Coronary artery (tissue), 2 donors: Measurements from ENCODE around the gene PNLIPRP3.

ENCODE experiments used
- DNase-seq: peaks from one replicate; pipeline ENCODE4 v3.0.0-alpha.2; 2017; ENCODE audit warnings: low spot score
- H3K27ac ChIP-seq, 2 donors: fragments of 200-600 bp; sonication (generic); one replicate each; pipeline ENCODE4 v1.5.1; 2016 to 2019
- H3K4me3 ChIP-seq: fragments of 200-600 bp; sonication (generic); 2 replicates; pipeline ENCODE4 v1.5.1; 2016; ENCODE audit warnings: mild to moderate bottlenecking, moderate library complexity
- TF ChIP-seq, protein P1 (sequence below): fragments of 200-600 bp; sonication (generic); IDR thresholded peaks from one replicate; pipeline ENCODE4 v1.5.1; 2019; ENCODE audit warnings: antibody characterized with exemption

PNLIPRP3 gene

GRCh38 chr10:116504786-116505185 lies 77.1 kb downstream of the PNLIPRP3 start:
- Histone ChIP-seq H3K27ac (no peak overlapping the region), H3K4me3 (no peak overlapping the region)
- DNase-seq, result no peak
- TF ChIP-seq, protein P1, sequence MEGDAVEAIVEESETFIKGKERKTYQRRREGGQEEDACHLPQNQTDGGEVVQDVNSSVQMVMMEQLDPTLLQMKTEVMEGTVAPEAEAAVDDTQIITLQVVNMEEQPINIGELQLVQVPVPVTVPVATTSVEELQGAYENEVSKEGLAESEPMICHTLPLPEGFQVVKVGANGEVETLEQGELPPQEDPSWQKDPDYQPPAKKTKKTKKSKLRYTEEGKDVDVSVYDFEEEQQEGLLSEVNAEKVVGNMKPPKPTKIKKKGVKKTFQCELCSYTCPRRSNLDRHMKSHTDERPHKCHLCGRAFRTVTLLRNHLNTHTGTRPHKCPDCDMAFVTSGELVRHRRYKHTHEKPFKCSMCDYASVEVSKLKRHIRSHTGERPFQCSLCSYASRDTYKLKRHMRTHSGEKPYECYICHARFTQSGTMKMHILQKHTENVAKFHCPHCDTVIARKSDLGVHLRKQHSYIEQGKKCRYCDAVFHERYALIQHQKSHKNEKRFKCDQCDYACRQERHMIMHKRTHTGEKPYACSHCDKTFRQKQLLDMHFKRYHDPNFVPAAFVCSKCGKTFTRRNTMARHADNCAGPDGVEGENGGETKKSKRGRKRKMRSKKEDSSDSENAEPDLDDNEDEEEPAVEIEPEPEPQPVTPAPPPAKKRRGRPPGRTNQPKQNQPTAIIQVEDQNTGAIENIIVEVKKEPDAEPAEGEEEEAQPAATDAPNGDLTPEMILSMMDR, result no peak

GRCh38 chr10:116510565-116510964 lies 82.9 kb downstream of the PNLIPRP3 start:
- Histone ChIP-seq H3K4me3 (no peak overlapping the region), H3K27ac (no peak overlapping the region)
- TF ChIP-seq, protein P1, result no peak
- DNase-seq, result no peak

DNA sequence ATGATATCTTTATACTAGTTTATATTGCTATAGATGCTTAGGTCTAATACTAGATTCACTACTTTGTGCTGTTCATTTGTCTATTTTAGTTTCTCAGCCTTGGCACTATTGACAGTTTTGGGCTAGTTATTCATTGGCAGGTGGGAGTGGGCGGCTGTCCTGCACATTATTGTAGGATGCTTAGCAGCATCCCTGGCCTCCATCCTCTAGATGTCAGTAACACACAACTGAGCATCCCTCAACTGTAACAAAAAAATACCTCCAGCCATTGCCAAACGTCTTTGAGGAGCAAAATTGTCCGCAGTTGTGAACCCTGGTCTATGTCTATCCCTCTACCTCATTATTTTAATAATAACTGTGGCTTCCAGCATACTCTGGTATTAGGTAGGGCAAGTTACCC lies 83.7 kb downstream of the PNLIPRP3 start:
- DNase-seq, result no peak
- Histone ChIP-seq H3K27ac (no peak overlapping the region), H3K4me3 (no peak overlapping the region)
- TF ChIP-seq, protein P1, result no peak

DNA sequence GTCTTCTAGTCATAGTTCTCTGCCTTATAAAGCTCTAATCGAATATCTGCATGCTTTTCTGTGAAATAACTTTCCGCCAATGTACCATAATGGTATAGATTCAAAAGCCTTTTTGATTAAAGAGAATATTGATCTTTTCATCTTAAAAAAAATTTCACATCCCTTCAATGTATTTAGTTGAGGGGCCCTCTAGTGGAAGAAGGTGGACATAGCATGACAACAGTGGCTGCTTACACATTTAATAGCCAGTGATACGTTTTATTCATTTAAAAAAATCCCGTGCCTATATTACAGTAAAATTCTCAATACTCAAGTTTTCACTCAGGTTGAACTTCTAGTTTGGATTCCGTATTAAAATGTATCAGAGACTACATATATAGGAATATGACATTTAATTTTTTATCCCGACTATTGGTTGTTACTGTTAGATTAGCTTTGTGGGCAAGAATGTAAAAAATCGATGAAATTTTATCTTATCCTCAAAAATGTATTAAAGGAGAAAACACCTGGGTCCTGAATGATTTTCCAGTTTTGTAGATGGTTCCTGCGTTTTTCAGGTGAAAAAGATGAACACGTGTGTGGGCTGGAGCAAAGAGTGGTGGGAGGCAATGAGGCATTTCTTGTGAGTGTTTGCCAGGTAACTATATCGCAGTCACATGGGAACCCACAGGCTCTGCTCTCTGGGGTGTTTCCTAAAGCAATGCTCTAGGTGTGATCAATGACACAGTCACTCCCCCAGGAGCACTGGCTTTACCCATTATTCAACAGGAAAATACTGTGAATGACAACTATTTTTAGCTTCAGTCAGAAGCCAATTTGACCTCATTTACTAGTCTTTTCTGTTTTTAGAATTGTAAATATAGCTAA lies 94.0 kb downstream of the PNLIPRP3 start:
- no peak overlapping the region for H3K27ac ChIP-seq
- no peak for DNase-seq
- TF ChIP-seq, protein P1, result peak; percentile 43
- H3K4me3 ChIP-seq, result no peak overlapping the region

DNA sequence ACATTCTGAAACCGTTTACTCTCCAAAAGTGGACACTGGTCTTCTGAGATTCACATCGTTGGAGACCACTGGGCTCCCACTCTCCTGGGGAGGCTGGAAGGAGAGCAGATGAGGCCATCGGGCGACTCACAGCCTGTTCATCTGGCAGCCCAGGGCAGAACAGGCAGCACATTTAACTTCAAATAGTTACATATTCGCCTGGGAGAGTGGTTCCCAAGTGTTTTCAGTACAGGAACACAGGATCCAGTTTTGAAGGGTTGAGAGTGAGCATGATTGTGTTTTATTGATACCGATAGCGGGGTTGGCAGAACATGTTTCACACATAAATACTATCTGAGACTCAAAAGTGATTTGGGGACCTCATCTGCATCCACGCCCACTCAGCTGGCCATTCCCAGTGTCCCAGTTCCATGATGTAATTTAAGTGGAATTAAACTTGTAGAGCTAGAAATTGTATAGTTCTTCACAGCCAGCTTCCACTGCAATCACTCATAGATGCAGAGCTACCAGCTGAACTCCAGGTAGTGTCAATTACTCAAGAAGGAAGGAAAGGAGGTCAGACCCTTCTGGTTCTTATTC lies 95.2 kb downstream of the PNLIPRP3 start:
- H3K4me3 ChIP-seq, result no peak overlapping the region
- no peak overlapping the region for H3K27ac ChIP-seq
- TF ChIP-seq, protein P1, result no peak
- DNase-seq, result no peak

DNA sequence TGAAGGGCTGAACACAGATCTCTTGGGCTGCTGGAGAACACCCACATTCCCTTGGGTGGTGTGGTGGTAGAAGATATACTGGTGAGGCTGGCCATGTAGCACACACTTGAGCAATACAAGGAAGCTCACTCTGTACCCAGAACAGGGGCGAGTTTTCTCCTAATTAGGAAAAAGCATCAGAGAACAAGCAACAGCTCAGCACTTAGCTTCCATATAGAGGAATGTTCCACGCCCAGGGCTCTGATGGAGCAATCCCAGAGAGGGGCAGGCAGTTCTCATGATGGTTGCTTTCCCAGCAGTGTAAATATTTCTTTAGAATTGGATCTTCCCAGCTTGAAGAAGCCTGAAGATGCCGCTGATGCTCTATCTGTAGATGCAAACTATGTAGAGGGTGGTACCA lies 97.1 kb downstream of the PNLIPRP3 start:
- TF ChIP-seq, protein P1, result no peak

DNA sequence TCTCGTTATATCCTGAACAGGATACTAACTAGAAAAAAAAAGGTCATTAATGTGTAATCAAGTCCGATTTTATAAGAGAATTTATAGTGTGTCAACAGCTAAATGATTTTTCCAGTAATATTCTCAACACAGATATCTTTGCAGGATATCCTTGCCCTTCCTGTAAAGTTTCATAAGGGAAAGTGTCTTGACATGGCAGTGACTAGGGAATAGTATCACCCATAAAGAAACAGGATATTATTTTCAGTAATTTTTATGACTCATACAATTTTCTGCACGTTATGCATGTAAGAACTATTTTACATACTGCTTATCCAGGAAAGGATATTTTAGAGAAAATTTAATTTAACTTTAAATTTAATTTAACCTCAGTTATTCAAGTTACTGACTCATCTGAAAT lies 98.6 kb downstream of the PNLIPRP3 start:
- no peak overlapping the region for H3K4me3 ChIP-seq
- no peak for DNase-seq
- TF ChIP-seq, protein P1, result no peak
- no peak overlapping the region for H3K27ac ChIP-seq

More for the DNA sequence above, 97.1 kb downstream of the PNLIPRP3 start:
- Histone ChIP-seq H3K27ac (no peak overlapping the region), H3K4me3 (no peak overlapping the region)
- no peak for DNase-seq
